GM21360 (cell line): ENCODE measurements around the gene P4HA1.

Source experiments
- ATAC-seq: cut with Tn5 transposase; IDR thresholded peaks from one replicate; pipeline ENCODE4 v1.9.1; 2021; ENCODE audit warnings: mild to moderate bottlenecking, moderate library complexity; ENCODE audit not compliant: unreplicated experiment

P4HA1 gene

GRCh38 chr10:73094986-73095480 lies 1.6 kb downstream of the P4HA1 start:
- ATAC-seq, result no peak

- no peak for ATAC-seq
These were observed 2.5 kb downstream of the P4HA1 start for GRCh38 chr10:73093922-73094850.

- ATAC-seq, result no peak
These were observed 3.8 kb downstream of the P4HA1 start for GRCh38 chr10:73092830-73093229.

- ATAC-seq, result no peak
These were observed 8.4 kb downstream of the P4HA1 start for GRCh38 chr10:73088304-73088703.

GRCh38 chr10:73086816-73087215 lies 9.8 kb downstream of the P4HA1 start:
- ATAC-seq, result no peak

GRCh38 chr10:73084209-73084608 lies 12.5 kb downstream of the P4HA1 start:
- no peak for ATAC-seq

- ATAC-seq, result no peak
These were observed 13.4 kb downstream of the P4HA1 start for GRCh38 chr10:73083221-73083620.

- no peak for ATAC-seq
These were observed 16.7 kb downstream of the P4HA1 start for GRCh38 chr10:73079779-73080541.

- no peak for ATAC-seq
These were observed 20.1 kb downstream of the P4HA1 start for GRCh38 chr10:73076360-73077183.

GRCh38 chr10:73075829-73076228 lies 20.8 kb downstream of the P4HA1 start:
- no peak for ATAC-seq

- no peak for ATAC-seq
These were observed 23.0 kb downstream of the P4HA1 start for GRCh38 chr10:73073627-73074026.

GRCh38 chr10:73065441-73065840 lies 31.2 kb downstream of the P4HA1 start:
- ATAC-seq, result no peak

GRCh38 chr10:73061743-73062142 lies 34.9 kb downstream of the P4HA1 start:
- no peak for ATAC-seq

GRCh38 chr10:73060738-73061635 lies 35.7 kb downstream of the P4HA1 start:
- ATAC-seq, result no peak

GRCh38 chr10:73060173-73060572 lies 36.5 kb downstream of the P4HA1 start:
- ATAC-seq, result no peak

GRCh38 chr10:73058057-73058591 lies 38.5 kb downstream of the P4HA1 start:
- ATAC-seq, result no peak

GRCh38 chr10:73054286-73054685 lies 42.4 kb downstream of the P4HA1 start:
- no peak for ATAC-seq

GRCh38 chr10:73053275-73053674 lies 43.4 kb downstream of the P4HA1 start:
- ATAC-seq, result no peak

GRCh38 chr10:73044378-73045285 lies 52.0 kb downstream of the P4HA1 start:
- ATAC-seq, result no peak
